HG03060 (cell line): ENCODE results near the gene ARPC1A.
"Not testable (repeated sequence)": the region's sequence is repeated elsewhere in the genome, so short reads cannot be mapped to it uniquely, and the experiment has no call there.

ENCODE experiments used
- ATAC-seq: cut with Tn5 transposase; IDR thresholded peaks from one replicate; pipeline ENCODE4 v1.9.1; 2021; ENCODE audit warnings: low read depth, moderate number of reproducible peaks; ENCODE audit not compliant: unreplicated experiment

The ARPC1A gene

DNA sequence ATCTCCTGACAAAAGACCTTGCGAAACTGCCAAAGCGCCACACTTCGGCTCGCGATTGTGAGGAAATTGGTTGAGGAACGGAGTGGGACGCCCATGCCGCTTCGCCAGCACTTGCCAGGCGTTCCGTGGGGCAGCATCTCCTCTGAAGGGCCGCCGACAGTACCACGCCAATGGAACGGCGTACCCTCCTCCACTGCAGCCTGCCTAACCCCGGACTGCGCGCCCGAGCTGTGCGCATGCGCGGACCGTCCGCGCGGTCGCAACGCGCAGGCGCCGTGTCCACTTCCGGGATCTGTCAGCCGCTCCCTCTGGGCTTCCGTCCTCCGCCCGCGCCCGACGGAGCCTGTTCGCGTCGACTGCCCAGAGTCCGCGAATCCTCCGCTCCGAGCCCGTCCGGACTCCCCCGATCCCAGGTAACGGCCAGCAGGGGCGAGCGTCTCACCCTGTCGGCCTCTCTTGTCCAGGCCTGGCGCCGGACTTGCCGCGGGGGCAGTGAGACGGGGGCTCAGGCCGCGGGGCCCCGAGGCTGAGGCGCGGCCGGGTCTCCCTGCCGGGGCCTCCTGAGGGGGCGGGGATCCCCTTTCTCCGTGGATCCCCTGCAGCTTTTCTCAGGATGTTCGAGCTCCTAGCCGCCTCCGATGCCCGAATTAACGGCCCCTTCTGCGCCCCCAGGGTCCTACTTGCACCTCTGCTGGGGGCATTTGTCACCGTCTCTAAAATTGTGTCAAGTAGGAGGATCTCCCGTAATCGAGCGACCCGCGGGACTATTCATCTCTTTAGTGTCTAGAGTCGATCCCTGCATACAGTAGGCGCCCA lies at the start of gene ARPC1A:
Gene ARPC1A, plus strand, starts transcription at position 307 of the 816 bp plus-strand sequence. CDS start 7,456 bp downstream, outside the sequence.
- peak; percentile 80 for ATAC-seq

DNA sequence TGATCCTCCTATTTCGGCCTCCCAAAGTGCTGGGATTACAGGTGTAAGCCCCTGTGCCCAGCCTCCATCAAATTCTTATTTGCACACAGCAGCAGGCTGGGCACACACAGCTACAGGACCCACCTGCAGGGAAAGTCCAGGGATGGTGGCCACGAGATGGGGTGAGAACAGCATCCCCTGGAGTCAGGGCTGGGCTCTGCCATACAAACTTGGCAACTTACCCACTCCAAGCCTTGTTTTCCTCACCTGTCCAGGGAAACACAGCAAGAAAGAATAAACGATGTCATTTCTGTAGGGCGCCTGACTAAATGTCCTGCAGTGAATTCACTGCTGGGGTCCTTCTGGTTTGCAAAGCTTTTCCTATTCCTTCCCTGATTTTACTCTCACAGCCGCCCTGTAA lies 47.5 kb upstream of the ARPC1A start:
- no peak for ATAC-seq

DNA sequence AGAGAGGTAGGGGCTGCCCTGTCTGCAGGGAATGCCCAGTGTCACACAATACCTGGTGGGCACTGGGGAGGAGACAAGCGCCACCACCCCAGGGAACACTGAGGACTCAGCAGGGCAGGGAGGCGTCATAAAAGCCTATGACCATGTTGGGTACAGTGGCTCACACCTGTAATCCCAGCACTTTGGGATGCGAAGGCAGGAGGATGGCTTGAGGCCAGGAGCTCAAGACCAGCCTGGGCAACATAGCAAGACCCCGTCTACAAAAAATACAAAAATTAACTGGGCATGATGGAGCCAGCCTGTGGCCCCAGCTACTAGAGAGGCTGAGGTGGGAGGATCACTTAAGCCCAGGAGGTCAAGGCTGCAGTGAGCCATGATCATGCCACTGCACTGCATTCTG lies 41.5 kb upstream of the ARPC1A start:
- ATAC-seq: not testable (repeated sequence)

DNA sequence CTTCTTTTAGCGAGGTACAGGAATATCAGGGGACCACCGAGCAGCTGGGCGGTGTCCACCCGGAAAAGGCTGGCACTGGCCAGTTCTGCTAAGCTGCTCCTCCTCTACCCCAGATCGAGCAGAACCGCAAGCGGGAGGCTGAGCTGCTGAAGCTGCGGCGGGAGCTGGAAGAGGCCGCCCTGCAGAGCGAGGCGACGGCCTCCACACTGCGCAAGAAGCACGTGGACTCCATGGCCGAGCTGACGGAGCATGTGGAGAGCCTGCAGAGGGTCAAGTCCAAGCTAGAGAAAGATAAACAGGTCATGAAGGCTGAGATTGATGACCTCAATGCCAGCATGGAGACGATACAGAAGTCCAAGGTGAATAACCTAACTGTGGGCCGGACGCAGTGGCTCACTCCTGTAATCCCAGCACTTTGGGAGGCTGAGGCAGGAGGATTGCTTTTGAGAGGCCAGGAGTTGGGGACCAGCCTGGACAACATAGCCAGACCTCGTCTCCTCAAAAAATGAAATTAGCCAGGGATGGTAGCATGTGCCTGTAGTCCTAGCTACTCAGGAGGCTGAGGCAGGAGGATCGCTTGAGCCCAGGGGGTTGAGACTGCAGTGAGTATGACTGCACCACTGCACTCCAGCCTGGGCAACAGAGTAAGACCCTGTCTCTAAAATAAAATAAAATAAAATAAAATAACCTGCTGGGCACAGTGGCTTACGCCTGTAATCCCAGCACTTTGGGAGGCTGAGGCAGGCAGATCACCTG lies 37.7 kb upstream of the ARPC1A start:
- no peak for ATAC-seq

DNA sequence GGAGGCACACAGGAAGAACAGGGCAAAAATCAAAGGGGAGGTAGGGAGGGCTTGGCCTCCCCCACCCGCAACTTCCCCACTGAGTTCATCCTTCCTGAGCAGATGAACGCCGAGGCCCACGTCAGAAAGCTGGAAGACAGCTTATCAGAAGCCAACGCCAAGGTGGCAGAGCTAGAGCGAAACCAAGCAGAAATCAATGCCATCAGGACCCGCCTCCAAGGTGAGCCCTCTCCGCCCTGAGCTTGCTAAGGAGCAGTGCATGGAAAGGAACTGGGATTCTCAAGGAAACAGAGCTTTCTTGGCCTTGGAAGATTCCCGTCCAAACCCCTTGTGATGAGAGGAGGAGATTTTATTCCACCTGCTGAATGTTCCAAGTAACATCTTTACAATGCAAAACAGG lies 36.5 kb upstream of the ARPC1A start:
- no peak for ATAC-seq

DNA sequence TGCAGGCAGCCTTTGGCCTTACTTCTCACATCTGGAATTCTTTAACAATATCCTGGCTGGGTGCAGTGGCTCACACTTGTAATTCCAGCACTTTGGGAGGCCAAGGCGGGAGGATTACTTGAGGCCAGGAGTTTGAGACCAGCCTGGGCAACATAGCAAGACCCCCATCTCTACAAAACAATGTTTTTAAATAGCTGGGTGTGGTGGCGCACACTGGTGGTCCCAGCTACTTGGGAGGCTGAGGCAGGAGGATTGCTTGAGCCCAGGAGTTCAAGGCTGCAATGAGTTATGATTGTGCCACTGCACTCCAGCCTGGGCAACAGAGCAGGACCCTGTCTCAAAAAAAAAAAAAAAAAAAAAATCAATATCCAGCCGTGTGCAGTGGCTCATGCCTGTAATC lies 35.5 kb upstream of the ARPC1A start:
- not testable (repeated sequence) for ATAC-seq

DNA sequence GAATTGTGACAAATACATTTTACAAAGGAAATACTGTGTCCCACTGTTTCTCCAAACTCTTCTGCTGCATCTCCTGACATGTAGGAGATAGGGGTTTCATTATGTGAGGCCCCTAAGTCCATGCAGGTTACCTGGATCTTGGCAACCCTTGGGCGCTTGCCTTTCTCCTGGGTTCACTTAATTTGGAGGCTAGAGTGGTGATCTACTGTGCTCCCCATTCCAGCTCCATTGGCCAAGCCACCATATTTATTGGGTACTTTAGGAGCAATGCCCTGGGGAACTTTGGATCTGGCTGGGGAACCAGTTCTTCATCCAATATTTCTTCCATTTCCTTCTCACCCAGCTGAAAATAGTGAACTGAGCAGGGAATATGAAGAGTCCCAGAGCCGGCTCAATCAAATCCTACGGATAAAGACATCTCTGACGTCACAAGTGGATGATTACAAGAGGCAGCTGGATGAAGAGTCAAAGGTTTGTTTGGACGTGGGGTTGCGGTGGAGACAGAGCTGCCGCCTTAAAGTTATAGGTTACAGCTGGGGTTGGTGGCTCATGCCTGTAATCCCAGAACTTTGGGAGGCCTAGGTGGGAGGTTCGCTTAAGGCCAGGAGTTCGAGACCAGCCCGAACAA lies 34.6 kb upstream of the ARPC1A start:
- ATAC-seq: no peak

DNA sequence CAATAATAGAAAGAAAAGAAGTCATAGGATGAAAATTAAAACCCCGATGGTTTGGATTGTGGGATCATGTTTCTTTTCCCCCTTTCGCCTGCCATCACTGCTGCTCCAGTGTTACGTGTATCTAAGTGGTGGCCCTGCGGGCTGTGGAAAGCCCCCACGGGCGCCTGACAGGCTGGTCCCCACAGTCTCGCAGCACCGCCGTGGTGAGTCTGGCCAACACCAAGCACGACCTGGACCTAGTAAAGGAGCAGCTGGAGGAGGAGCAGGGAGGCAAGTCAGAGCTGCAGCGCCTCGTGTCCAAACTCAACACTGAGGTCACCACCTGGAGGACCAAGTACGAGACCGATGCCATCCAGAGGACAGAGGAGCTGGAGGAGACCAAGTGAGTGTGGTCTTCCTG lies 33.6 kb upstream of the ARPC1A start:
- no peak for ATAC-seq

DNA sequence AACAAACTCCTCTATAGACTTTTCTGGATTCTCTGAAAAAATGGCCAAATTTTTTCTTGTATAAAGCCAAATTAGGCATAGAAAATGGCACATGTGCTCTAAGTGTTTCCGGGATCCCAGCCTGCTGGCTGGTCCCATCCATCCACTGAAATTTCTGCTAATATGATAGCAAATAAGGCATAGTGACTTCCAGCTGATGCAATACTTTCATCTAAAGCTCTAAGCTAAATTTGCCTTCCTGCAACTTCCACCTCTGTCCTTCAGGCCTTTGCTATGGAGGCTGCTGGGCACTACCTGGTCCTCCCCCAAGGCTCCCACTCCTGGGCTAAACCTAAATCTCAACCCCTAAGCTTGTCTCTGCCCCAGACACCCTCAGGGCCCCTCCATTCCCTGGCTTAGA lies 32.5 kb upstream of the ARPC1A start:
- no peak for ATAC-seq

DNA sequence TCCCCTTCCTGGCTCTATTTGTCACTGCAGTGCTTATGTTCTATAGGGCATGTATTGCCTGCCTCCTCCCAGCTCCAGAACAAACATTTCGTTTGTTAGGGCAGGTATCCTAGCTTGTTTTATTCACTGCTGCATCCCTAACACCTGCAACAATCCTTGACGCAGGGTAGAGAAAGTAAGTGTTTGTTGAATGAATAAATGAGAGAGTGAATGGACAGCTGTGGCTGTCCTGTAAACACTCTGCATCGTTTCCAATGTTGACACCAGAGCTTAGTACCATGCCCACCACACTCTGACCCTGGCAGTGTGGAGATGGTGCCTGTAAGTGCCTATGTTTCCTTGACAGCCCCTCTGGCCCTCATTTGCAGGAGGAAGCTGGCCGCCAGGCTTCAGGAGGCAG lies 32.0 kb upstream of the ARPC1A start:
- ATAC-seq: no peak

DNA sequence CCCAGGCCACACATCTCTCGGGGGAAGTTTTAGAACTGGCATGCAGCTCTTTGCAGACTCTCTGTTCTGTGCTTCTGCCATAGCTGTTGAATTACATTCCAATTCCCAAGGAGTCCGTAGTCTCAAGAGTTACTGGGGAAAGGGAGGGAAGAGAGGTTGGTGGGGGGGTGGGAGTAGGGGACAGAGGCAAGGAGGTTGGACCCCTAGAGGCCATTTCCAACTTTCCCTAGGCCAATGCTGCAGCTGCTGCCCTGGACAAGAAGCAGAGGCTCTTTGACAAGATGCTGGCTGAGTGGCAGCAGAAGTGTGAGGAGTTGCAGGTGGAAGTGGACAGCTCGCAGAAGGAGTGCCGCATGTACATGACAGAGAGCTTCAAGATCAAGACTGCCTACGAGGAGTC lies 29.2 kb upstream of the ARPC1A start:
- no peak for ATAC-seq

DNA sequence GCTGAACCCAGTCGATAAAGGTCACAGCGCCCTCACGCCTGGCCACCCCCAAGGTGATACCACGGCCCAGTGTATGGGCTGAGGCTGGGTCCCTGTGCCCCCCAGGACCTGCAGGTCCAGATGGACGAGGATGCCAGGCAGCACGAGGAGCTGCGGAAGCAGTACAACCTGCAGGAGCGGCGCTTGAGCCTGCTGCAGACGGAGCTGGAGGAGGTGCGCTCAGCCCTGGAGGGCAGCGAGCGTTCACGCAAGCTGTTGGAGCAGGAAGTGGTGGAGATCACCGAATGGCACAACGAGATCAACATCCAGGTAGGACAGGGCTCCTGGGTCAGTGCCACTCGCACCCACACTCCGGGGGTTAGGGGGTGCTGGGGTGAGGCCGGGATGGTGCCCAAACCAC lies 24.2 kb upstream of the ARPC1A start:
- ATAC-seq: no peak

DNA sequence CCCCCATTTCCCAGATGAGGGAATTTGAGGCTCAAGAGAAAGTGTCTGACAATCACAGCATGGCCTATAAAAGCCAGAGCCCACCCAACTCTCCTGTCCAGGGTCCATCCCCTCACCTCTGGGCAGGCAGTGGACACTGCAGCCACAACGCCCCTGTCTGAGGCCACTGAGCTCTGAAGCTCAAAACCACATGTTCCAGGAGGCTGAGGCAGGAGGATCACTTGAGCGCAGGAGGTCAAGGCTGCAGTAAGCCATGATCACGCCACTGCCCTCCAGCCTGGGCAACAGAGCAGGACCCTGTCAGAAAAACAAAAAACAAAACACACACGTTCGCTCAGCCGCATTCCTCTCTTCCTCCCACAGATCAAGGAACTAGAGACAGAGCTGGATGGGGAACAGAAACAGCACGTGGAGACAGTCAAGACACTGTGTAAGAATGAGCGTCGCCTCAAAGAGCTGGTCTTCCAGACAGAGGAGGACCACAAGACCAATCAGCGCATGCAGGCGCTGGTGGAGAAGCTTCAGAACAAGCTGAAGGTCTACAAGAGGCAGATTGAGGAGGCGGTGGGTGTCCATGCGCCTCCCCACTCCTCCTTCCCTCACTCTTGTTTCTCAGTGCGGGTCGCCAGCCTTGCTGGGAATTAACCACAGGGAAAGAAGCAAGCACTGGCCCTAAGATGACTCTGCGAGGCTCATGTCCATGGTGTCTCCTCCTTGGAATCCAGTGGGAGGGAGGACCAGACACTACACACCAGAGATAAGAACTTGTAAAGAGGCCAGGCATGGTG lies 20.0 kb upstream of the ARPC1A start:
- ATAC-seq: no peak

DNA sequence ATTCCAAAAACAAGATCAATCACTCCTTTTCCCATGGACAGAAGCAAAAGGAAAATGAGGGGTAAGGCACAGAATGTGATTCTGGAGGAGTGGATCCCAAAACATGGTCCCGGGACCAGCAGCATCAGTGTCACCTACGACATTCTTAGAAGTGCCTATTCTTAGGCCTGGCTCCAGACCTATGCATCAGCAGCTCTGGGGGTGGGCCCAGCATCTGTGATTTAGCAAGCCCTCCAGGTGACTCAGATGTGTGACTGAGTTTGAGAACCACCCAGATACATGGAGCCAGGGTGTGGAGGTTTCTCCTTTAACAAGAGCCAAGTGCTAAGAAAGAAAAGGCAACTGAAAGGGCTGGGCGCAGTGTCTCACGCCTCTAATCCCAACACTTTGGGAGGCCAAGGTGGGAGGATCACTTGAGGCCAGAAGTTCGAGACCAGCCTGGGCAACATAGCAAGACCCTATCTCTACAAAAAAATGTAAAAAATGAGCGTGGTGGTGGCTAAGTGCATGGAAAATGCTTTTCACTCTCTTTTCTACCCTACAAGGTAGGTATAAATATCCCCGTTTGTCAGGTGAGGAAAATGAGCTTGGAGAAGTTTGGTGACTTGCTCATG lies 17.1 kb upstream of the ARPC1A start:
- ATAC-seq: no peak

DNA sequence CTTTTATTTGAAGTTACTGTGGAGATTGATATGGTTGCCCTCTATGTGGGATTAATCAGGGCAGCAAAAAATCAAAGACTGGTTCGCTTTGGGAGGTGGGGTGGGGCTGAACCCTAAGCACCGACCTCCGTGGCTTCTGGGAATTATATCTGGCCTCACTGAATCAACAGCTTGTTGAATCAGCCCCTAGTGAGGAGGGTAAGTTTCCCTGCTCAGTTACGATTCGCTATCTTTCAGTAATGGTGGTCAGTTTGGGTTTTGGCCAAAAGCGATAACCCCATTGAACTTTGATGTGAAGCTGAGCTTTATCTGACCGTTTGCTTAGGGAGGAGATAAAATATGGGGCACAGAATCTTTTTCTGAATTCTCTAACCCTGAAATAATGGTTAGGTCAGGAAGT lies 16.6 kb upstream of the ARPC1A start:
- no peak for ATAC-seq

DNA sequence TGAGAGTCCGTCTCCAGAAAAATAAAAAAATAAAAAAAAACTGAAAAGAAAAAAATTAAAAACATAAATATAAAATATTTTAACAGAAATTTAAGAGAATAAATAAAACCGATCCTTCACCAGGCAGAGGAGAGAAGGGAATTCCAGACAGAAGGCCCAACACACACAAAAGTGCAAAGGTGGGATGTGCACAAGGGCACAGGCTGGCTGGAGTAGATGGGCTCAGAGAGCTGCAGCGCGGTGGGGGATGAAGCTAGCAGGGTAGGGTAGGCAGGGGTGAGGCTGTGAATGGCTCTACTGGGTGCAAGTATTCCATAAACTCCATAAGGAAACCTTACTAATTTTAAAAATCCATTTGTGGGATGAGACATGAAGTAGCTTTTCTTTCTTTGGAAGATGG lies 15.7 kb upstream of the ARPC1A start:
- no peak for ATAC-seq

DNA sequence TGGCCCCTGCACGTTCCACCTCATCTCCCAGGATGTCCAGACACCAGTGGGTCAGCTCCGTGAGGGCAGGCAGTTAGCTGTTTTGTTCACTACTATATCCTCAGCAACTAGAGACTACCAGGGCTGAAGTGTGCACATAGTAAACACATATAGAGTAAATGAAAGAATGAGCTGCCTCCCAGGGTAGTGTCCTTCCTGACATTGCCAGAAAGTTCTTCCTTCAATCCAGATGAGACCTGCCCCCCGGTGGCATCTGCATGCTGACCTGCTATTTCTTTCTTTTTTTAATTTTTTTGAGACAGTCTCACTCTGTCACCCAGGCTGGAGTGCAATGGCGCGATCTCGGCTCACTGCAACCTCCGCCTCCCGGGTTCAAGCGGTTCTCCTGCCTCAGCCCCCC lies 14.0 kb upstream of the ARPC1A start:
- ATAC-seq: no peak

DNA sequence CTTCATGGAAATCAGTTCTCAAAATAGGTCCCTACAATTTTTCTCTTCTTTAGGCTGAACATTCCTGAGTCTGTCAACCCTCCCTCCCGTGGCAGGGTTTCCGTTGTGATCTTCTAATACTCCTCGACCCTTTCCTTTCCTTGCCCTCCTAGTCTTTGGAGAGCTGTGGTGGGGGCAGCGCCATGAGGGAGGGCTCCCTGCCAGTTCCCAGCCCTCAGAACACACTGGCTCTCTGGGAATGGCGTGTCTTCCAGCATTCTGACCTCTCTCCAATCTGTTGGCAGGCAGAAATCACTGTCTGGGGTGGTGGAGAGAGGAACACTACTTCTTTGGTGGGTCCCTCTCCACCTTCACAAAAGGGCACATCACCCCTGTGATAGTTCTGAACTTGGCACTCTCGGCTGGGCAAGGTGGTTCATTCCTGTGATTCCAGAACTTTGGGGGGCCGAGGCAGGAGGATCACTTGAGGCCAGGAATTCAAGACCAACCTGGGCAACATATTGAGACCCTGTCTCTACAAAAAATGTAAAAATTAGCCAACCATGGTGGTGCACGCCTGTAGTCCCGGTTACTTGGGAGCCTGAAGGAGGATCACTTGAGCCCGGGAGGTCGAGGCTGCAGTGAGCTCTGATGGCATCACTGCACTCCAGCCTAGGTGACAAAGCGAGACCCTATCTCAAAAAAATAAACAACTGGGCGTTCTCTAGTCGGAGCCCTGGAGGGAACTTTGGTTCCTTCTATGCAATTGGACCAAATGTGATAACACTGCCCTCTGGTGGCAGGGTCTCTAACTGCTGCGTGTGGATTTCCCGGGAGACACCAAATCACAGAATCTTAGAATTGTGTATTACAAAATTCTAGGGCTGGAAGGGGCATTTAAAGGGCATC lies 13.1 kb upstream of the ARPC1A start:
- ATAC-seq: no peak

DNA sequence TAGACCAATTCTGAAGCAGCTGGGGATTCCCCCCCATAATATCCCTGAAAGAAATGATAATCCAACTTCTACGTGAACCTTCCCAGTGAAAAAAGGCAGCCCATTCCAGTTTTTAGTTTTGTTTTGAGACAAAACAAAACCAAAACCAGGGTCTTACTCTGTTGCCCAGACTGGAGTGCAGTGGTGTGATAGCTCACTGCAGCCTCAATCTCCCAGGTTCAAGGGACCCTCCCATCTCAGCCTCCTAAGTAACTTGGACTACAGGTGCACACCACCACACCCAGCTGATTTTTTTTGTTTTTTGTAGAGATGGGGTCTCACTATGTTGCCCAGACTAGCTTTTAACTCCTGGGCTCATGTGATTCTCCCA lies 12.5 kb upstream of the ARPC1A start:
- no peak for ATAC-seq
